HEK293 (cell line): ENCODE data around the gene KLHL7.

ENCODE experiments used
- CTCF ChIA-PET: fragments of 350-600 bp; formaldehyde crosslinking; extraction: SDS; loops from one replicate; lab custom pipeline; 2021; ENCODE audit warnings: antibody characterized with exemption; lab: Yijun Ruan, JAX
- POLR2A ChIA-PET: fragments of 300-600 bp; formaldehyde crosslinking; extraction: SDS; loops from one replicate; lab custom pipeline; 2020; ENCODE audit warnings: antibody characterized with exemption, inconsistent platforms; lab: Yijun Ruan, JAX
- H3K27ac ChIP-seq: fragments of 200-500 bp; sonication (Bioruptor generic); 2 replicates; pipeline ENCODE4 v1.5.1; 2014; ENCODE audit warnings: low read depth, low read length, control low read depth, inconsistent platforms; ENCODE audit errors: extremely low read depth
- H3K36me3 ChIP-seq, 2 experiments: fragments of 200-500 bp in 1 of 2; sonication (Bioruptor generic) in 1 of 2; 1 replicate in 1 of 2; 2 replicates in 1 of 2; pipeline ENCODE4 v1.5.1; 2014 to 2017; ENCODE audit warnings: inconsistent platforms in 2 of 2, low read length in 2 of 2; ENCODE audit not compliant: control insufficient read depth in 2 of 2, insufficient read depth in 1 of 2
- H3K4me1 ChIP-seq: fragments of 200-500 bp; sonication (Bioruptor generic); 2 replicates; pipeline ENCODE4 v1.5.1; 2014; ENCODE audit warnings: mild to moderate bottlenecking, low read length, inconsistent platforms; ENCODE audit not compliant: control insufficient read depth, insufficient read depth
- H3K4me3 ChIP-seq: 2 replicates; pipeline ENCODE4 v1.5.1; 2011; ENCODE audit warnings: low read depth, mild to moderate bottlenecking, control low read depth, low read length, moderate library complexity
- H3K9me3 ChIP-seq: fragments of 200-500 bp; sonication (Bioruptor generic); 2 replicates; pipeline ENCODE4 v1.5.1; 2014; ENCODE audit warnings: low read depth, low read length, inconsistent platforms; ENCODE audit not compliant: control insufficient read depth, insufficient read depth
- IKZF3 ChIP-seq: fragments of 450-650 bp; IDR thresholded peaks from 2 replicates; pipeline ENCODE4 v1.5.0; 2018; ENCODE audit warnings: missing biosample characterization, mild to moderate bottlenecking, missing genetic modification characterization, moderate library complexity
- PRDM1 ChIP-seq: fragments of 450-650 bp; formaldehyde crosslinking; IDR thresholded peaks from 2 replicates; pipeline ENCODE4; 2016; ENCODE audit warnings: missing biosample characterization, missing genetic modification characterization
- TCF7L2 ChIP-seq: IDR thresholded peaks from 2 replicates; pipeline ENCODE4 v1.6.1; 2011; ENCODE audit warnings: low read depth, mild to moderate bottlenecking, inconsistent platforms, low read length, moderate library complexity, borderline replicate concordance
- ZBTB17 ChIP-seq: fragments of 450-650 bp; formaldehyde crosslinking; IDR thresholded peaks from 2 replicates; pipeline ENCODE4 v1.5.1; 2016; ENCODE audit warnings: missing biosample characterization, missing genetic modification characterization
- ZNF146 ChIP-seq: fragments of 450-650 bp; formaldehyde crosslinking; IDR thresholded peaks from 2 replicates; pipeline ENCODE4 v1.5.1; 2016; ENCODE audit warnings: missing biosample characterization, missing genetic modification characterization
- ZNF311 ChIP-seq: fragments of 450-650 bp; formaldehyde crosslinking; IDR thresholded peaks from 2 replicates; pipeline ENCODE4 v1.5.1; 2017; ENCODE audit warnings: missing biosample characterization, missing genetic modification characterization, borderline replicate concordance
- ZNF341 ChIP-seq: fragments of 450-650 bp; formaldehyde crosslinking; IDR thresholded peaks from 2 replicates; pipeline ENCODE4; 2016; ENCODE audit warnings: low read depth, missing biosample characterization, missing genetic modification characterization
- ZNF529 ChIP-seq: fragments of 450-650 bp; formaldehyde crosslinking; IDR thresholded peaks from 2 replicates; pipeline ENCODE4 v1.5.1; 2017; ENCODE audit warnings: missing genetic modification characterization, missing biosample characterization; ENCODE audit not compliant: insufficient replicate concordance
- ZNF654 ChIP-seq: fragments of 450-650 bp; formaldehyde crosslinking; IDR thresholded peaks from 2 replicates; pipeline ENCODE4 v1.5.1; 2016; ENCODE audit warnings: low read depth, missing biosample characterization, missing genetic modification characterization
- ZSCAN23 ChIP-seq: fragments of 450-650 bp; formaldehyde crosslinking; IDR thresholded peaks from 2 replicates; pipeline ENCODE4 v1.5.1; 2016; ENCODE audit warnings: missing biosample characterization, missing genetic modification characterization
- TF ChIP-seq, protein P1 (sequence below): fragments of 450-650 bp; formaldehyde crosslinking; IDR thresholded peaks from 2 replicates; pipeline ENCODE4 v1.5.1; 2016; ENCODE audit warnings: missing biosample characterization, missing genetic modification characterization
- TF ChIP-seq, protein P2 (sequence below): fragments of 450-650 bp; formaldehyde crosslinking; IDR thresholded peaks from 2 replicates; pipeline ENCODE4 v1.5.1; 2016; ENCODE audit warnings: missing biosample characterization, missing genetic modification characterization
- TF ChIP-seq, protein P3 (sequence below): fragments of 450-650 bp; formaldehyde crosslinking; IDR thresholded peaks from 2 replicates; pipeline ENCODE4 v1.5.1; 2016; ENCODE audit warnings: missing biosample characterization, missing genetic modification characterization
- TF ChIP-seq, protein P4 (sequence below): fragments of 450-650 bp; formaldehyde crosslinking; IDR thresholded peaks from 2 replicates; pipeline ENCODE4 v1.5.1; 2016; ENCODE audit warnings: missing biosample characterization, missing genetic modification characterization
- TF ChIP-seq, protein P5 (sequence below): sonication (generic); formaldehyde crosslinking; IDR thresholded peaks from 2 replicates; pipeline ENCODE4 v1.8.1; 2022; ENCODE audit warnings: mild to moderate bottlenecking, moderate library complexity, missing genetic modification reagents
- TF ChIP-seq, protein P6 (sequence below): fragments of 450-650 bp; formaldehyde crosslinking; IDR thresholded peaks from 2 replicates; pipeline ENCODE4 v1.5.1; 2016; ENCODE audit warnings: missing biosample characterization, missing genetic modification characterization
- TF ChIP-seq, protein P7 (sequence below): fragments of 450-650 bp; formaldehyde crosslinking; IDR thresholded peaks from 2 replicates; pipeline ENCODE4 v1.5.1; 2017; ENCODE audit warnings: missing biosample characterization, missing genetic modification characterization

The KLHL7 gene

DNA sequence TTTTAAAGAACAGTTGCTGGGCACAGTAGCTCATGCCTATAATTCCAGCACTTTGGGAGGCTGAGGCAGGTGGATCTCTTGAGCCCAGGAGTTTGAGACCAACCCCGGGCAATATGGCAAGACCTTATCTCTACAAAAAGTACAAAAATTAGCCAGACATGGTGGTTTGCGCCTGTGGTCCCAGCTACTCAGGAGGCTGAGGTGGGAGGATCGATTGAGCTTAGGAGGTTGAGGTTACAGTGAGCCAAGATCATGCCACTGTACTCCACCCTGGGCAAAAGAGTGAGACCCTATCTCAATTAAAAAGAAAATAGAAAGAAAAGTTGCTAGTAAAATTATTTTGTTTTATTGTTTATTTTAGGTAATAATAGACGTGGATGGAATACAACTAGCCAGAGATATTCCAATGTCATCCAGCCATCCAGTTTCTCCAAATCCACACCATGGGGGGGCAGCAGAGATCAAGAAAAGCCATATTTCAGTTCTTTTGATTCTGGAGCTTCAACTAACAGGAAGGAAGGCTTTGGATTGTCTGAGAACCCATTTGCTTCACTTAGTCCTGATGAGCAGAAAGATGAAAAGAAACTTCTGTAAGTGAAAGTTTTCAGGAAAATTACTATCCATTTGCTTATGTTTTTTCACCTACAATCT lies 79.2 kb downstream of the KLHL7 start:
- TF ChIP-seq ZNF654 (peak; percentile 62), ZNF311 (tag by site-specific recombination) (no peak), IKZF3 (tag by site-specific recombination) (peak; percentile 51; the same call in 1 of the 2 replicates), ZBTB17 (tag by site-specific recombination) (0 out of 2 replicates have a peak, but pooled peaks have one; percentile 15), ZNF146 (tag by site-specific recombination) (no peak), TCF7L2 (no peak), PRDM1 (tag by site-specific recombination) (peak; percentile 80), ZNF529 (tag by site-specific recombination) (no peak), ZSCAN23 (no peak), ZNF341 (tag by site-specific recombination) (no peak)
- TF ChIP-seq, protein P1, sequence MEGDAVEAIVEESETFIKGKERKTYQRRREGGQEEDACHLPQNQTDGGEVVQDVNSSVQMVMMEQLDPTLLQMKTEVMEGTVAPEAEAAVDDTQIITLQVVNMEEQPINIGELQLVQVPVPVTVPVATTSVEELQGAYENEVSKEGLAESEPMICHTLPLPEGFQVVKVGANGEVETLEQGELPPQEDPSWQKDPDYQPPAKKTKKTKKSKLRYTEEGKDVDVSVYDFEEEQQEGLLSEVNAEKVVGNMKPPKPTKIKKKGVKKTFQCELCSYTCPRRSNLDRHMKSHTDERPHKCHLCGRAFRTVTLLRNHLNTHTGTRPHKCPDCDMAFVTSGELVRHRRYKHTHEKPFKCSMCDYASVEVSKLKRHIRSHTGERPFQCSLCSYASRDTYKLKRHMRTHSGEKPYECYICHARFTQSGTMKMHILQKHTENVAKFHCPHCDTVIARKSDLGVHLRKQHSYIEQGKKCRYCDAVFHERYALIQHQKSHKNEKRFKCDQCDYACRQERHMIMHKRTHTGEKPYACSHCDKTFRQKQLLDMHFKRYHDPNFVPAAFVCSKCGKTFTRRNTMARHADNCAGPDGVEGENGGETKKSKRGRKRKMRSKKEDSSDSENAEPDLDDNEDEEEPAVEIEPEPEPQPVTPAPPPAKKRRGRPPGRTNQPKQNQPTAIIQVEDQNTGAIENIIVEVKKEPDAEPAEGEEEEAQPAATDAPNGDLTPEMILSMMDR (tag by site-specific recombination), result 0 out of 2 replicates have a peak, but pooled peaks have one; percentile 24
- TF ChIP-seq, protein P2, sequence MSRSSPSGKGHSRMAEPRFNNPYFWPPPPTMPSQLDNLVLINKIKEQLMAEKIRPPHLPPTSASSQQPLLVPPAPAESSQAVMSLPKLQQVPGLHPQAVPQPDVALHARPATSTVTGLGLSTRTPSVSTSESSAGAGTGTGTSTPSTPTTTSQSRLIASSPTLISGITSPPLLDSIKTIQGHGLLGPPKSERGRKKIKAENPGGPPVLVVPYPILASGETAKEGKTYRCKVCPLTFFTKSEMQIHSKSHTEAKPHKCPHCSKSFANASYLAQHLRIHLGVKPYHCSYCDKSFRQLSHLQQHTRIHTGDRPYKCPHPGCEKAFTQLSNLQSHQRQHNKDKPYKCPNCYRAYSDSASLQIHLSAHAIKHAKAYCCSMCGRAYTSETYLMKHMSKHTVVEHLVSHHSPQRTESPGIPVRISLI (tag by site-specific recombination), result no peak
- TF ChIP-seq, protein P3, sequence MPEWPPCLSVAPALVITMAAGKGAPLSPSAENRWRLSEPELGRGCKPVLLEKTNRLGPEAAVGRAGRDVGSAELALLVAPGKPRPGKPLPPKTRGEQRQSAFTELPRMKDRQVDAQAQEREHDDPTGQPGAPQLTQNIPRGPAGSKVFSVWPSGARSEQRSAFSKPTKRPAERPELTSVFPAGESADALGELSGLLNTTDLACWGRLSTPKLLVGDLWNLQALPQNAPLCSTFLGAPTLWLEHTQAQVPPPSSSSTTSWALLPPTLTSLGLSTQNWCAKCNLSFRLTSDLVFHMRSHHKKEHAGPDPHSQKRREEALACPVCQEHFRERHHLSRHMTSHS (tag by site-specific recombination), result no peak
- TF ChIP-seq, protein P4, sequence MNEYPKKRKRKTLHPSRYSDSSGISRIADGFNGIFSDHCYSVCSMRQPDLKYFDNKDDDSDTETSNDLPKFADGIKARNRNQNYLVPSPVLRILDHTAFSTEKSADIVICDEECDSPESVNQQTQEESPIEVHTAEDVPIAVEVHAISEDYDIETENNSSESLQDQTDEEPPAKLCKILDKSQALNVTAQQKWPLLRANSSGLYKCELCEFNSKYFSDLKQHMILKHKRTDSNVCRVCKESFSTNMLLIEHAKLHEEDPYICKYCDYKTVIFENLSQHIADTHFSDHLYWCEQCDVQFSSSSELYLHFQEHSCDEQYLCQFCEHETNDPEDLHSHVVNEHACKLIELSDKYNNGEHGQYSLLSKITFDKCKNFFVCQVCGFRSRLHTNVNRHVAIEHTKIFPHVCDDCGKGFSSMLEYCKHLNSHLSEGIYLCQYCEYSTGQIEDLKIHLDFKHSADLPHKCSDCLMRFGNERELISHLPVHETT (tag by site-specific recombination), result no peak
- TF ChIP-seq, protein P5, sequence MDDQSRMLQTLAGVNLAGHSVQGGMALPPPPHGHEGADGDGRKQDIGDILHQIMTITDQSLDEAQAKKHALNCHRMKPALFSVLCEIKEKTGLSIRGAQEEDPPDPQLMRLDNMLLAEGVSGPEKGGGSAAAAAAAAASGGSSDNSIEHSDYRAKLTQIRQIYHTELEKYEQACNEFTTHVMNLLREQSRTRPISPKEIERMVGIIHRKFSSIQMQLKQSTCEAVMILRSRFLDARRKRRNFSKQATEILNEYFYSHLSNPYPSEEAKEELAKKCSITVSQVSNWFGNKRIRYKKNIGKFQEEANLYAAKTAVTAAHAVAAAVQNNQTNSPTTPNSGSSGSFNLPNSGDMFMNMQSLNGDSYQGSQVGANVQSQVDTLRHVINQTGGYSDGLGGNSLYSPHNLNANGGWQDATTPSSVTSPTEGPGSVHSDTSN (CRISPR knock-in tag), result no peak
- no peaks in the 10 kb centered on the region for H3K9me3 ChIP-seq
- CTCF ChIA-PET, result interaction anchor here (0.6 to 1.7 kb wide), 24 partner anchors 9 to 360 kb away, joined by 3 to 15 read pairs (median 4); no protein-coding TSS in a partner anchor
- POLR2A ChIA-PET, result interaction anchor here (0.6 to 1.1 kb wide), 3 partner anchors 79 to 99 kb away, joined by 3 to 9 read pairs (median 6); partner anchors contain the start of gene KLHL7
- H3K36me3 ChIP-seq, result peaks cover 46% of the 10 kb centered on the region in 2 experiments
- H3K27ac ChIP-seq, result no peak overlapping the region
- H3K4me3 ChIP-seq, result no peak overlapping the region
- H3K4me1 ChIP-seq, result peaks cover 5% of the 10 kb centered on the region

DNA sequence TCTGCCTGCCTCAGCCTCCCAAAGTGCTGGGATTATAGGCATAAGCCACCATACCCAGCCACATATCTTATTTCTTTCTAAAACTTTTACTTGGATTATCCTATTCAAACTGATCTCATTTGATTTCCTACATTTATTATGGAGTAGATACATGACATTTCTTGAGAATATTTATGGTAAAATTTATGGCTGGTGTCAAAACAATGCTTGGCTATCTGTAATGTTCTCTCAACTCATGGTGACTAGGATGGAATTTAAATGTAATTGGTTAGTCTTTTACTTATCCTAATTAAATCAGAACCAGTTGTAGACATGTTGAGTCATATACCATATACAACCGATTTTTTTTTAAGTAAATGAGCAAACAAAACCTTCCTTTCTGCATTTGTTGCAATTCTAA lies 80.4 kb downstream of the KLHL7 start:
- TF ChIP-seq, protein P6, sequence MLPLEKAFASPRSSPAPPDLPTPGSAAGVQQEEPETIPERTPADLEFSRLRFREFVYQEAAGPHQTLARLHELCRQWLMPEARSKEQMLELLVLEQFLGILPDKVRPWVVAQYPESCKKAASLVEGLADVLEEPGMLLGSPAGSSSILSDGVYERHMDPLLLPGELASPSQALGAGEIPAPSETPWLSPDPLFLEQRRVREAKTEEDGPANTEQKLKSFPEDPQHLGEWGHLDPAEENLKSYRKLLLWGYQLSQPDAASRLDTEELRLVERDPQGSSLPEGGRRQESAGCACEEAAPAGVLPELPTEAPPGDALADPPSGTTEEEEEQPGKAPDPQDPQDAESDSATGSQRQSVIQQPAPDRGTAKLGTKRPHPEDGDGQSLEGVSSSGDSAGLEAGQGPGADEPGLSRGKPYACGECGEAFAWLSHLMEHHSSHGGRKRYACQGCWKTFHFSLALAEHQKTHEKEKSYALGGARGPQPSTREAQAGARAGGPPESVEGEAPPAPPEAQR (tag by site-specific recombination), result no peak
- TF ChIP-seq, protein P7, sequence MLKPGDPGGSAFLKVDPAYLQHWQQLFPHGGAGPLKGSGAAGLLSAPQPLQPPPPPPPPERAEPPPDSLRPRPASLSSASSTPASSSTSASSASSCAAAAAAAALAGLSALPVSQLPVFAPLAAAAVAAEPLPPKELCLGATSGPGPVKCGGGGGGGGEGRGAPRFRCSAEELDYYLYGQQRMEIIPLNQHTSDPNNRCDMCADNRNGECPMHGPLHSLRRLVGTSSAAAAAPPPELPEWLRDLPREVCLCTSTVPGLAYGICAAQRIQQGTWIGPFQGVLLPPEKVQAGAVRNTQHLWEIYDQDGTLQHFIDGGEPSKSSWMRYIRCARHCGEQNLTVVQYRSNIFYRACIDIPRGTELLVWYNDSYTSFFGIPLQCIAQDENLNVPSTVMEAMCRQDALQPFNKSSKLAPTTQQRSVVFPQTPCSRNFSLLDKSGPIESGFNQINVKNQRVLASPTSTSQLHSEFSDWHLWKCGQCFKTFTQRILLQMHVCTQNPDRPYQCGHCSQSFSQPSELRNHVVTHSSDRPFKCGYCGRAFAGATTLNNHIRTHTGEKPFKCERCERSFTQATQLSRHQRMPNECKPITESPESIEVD, result peak; percentile 49
- Histone ChIP-seq H3K36me3 (peaks cover 46 to 49% of the 10 kb centered on the region in 2 experiments), H3K4me3 (no peak overlapping the region), H3K4me1 (peaks cover 11% of the 10 kb centered on the region), H3K27ac (no peak overlapping the region), H3K9me3 (no peaks in the 10 kb centered on the region)
- POLR2A ChIA-PET, result no interaction called here
- CTCF ChIA-PET, result no interaction called here
